ENCODE measurements around the gene CEP83.

CEP83 gene

DNA sequence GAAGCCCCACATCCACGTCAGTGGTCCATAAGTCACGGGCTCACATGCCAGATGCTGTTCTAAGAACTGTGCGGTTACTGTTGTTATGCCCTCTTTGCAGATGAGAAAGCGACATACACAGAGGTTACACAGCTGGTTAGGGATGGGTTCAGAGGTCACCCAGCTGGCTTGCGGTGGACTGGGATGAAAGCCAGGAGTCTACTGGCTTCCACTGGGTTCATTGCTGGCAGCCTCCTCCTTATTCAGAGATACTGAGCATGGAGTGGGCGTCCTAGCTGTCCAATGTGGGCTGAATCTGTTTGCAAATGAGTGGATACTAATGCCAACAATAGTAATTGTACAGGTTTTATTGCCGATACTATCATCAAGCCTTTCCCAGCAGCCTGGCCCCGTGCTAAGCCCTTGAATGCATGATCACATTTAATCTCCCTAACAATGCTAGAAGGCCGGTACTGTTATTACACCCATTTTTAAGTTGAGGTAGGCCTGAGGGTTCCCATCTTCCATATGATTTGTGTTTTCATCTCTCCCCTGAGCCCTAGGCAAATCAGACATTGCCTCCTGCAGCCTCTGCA lies 182.2 kb downstream of the CEP83 start:
- FAIRE-seq (no peak), DNase-seq (ENCODE audit: extremely low spot score, insufficient read length, low read depth) (no peak)

- DNase-seq (ENCODE audit: extremely low spot score, insufficient read length, low read depth), result no peak
- FAIRE-seq, result no peak
These were observed 182.9 kb downstream of the CEP83 start for GRCh38 chr12:94276725-94277124.

DNA sequence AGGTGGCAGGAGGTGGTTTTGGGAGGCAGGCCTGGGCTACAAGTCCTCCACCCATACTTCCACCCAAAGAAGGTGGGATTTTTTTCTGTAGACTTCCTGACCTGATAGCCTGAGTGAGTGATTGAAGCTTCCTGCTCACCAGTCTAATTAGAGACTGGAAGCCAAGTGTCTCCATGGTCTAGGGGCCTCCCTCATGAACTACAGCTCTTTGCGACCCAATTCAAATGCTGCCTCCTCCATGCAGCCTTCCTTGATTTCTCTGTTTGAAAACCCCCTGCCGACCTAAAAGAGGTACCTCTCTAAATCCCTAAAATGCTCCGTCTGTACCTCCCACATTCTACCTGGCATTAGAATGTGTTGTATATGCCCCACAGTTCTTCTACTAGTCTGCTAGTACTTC lies 186.4 kb downstream of the CEP83 start:
- no peak for DNase-seq (ENCODE audit: extremely low spot score, insufficient read length, low read depth)
- FAIRE-seq, result no peak

GRCh38 chr12:94272280-94272679 lies 187.4 kb downstream of the CEP83 start:
- FAIRE-seq (peak; percentile 24), DNase-seq (ENCODE audit: extremely low spot score, insufficient read length, low read depth) (no peak)

DNA sequence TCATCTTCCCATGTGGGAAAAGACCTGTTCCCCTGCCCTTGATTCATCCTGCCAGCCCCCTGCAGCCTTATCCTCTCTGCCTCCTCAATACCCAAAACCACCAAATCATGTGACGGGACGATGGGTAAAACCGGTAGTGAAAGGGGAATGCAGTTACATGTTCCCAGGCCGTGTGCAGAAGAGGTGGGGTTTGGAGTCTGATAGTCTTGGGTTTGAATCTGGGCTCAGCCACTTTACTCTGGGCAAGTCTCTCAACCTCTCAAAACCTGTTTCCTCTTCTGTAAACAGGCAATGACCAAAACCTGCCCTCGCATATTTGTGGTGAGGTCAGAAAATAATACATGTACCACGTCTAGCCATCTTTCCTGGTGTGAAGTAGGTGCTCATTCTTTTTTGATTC lies 188.3 kb downstream of the CEP83 start:
- FAIRE-seq, result peak; percentile 95
- DNase-seq (ENCODE audit: extremely low spot score, insufficient read length, low read depth), result no peak

- FAIRE-seq (peak; percentile 87), DNase-seq (ENCODE audit: extremely low spot score, insufficient read length, low read depth) (no peak)
These were observed 190.2 kb downstream of the CEP83 start for GRCh38 chr12:94269316-94269999.

GRCh38 chr12:94267921-94268471 lies 191.7 kb downstream of the CEP83 start:
- peak; percentile 82 for FAIRE-seq
- no peak for DNase-seq (ENCODE audit: extremely low spot score, insufficient read length, low read depth)

- FAIRE-seq (no peak), DNase-seq (ENCODE audit: extremely low spot score, insufficient read length, low read depth) (no peak)
These were observed 192.2 kb downstream of the CEP83 start for GRCh38 chr12:94267537-94267872.

- FAIRE-seq (peak; percentile 57), DNase-seq (ENCODE audit: extremely low spot score, insufficient read length, low read depth) (no peak)
These were observed 192.7 kb downstream of the CEP83 start for GRCh38 chr12:94266796-94267536.

DNA sequence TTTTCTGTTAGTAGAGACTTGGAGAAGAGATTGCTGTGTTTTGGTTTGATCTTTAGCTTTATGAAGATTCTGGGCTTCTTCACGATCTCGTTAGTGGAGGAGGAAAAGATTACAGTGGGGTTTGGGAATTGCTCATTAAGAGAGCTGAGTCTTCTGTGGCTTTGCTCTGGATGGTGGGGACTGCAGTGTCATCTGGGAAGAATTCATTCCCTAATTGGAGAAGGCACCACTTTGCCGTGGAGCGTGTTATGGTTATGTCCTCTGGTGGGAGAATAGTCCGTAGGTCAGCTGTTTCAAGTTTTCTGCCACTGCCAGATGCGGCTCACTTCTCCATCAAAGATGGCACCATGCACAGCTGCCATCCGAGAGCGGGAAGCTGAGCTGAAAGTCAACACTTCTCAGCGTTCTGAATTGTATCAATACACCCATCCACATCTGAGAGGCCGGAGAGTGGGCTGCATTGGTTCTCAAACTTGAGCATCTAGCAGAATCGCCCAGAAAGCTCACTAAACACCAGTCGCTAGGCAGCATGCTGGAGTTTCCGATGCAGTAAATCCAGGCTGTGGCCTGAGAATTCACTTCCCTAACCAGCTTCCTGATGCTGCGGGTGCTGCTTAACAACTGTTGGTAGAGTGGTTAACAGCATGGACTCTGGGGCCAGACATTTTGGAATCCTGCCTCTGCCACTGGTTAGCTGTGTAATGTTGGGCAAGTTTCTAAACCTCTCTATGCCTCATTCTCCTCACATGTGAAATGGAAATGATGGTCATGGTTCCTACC lies 193.5 kb downstream of the CEP83 start:
- FAIRE-seq (peak; percentile 36), DNase-seq (ENCODE audit: extremely low spot score, insufficient read length, low read depth) (no peak)

DNA sequence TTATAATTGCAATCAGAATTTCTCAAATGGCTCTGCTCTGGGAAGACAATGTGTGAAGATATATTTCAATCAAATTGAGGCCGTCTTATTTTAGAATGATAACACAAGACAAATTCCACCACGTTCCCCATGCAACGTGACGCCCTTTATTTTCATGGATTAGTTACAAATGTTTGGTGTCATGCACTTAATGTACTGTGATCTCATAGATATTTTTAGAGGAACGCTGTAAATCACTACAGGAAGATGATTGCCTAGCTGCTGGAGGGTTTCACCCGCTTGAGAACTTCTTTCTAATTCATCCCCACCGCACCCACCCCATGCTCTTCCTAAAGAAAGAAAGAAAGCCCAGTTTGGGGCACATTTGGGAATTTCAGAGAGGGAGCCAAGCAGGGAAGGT lies 194.1 kb downstream of the CEP83 start:
- DNase-seq (ENCODE audit: extremely low spot score, insufficient read length, low read depth) (no peak), FAIRE-seq (no peak)

- FAIRE-seq (no peak), DNase-seq (ENCODE audit: extremely low spot score, insufficient read length, low read depth) (no peak)
These were observed 194.8 kb downstream of the CEP83 start for GRCh38 chr12:94264736-94265485.

DNA sequence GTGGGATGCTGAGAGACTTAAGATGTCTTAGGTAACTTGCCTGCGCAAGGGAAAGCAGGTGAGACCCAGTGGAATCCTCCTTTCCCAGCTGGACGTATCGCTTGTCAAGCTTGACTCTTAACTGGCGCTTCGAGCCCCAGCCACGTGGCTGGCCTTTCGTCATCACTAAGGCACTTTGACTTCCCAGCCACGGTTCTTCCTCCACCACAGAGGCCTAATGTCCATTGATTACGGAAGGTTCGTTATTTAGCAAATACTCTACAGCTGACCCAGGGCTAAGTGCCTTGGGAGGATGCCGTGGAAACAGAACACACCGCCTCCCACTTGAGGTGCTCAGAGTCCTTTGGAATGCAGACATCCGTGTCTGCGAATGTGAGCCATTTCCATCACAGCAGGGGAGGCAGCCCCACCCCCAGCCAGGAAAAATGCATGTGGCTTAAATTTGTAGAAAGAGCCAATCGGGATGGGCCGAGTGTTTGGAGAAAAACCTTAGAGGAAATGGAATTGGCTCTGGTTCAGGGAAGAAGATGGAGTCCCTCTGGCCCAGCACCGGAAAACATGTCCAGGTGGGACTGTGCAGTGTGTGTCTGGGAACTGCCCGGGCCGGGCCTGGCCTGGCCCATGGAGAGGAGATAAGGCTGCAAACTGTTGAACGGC lies 195.6 kb downstream of the CEP83 start:
- DNase-seq (ENCODE audit: extremely low spot score, insufficient read length, low read depth) (no peak), FAIRE-seq (no peak)

GRCh38 chr12:94263011-94263811 lies 196.5 kb downstream of the CEP83 start:
- peak; percentile 86 for FAIRE-seq
- DNase-seq (ENCODE audit: extremely low spot score, insufficient read length, low read depth), result no peak

GRCh38 chr12:94262228-94263010 lies 197.2 kb downstream of the CEP83 start:
- DNase-seq (ENCODE audit: extremely low spot score, insufficient read length, low read depth) (peak; percentile 58), FAIRE-seq (no peak)

DNA sequence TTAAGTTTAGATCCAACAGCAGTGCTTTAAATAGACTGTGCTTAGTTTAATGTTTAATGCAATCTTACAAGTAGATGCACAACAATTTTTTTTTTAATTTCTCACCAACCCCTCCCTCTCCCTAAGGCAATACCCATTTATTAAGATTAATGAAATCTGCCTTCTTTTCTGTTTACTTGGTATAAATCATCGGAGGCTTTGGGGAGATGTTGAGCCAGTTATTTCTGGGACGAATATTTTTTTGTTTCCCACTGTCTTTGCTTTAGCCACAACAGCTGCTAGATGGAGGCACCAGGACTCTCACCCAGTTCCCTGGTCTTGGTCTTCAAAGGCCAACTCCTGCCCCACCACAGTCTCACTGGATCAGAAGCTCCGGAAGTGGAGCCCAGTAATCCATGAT lies 197.9 kb downstream of the CEP83 start:
- no peak for DNase-seq (ENCODE audit: extremely low spot score, insufficient read length, low read depth)
- peak; percentile 51 for FAIRE-seq

DNA sequence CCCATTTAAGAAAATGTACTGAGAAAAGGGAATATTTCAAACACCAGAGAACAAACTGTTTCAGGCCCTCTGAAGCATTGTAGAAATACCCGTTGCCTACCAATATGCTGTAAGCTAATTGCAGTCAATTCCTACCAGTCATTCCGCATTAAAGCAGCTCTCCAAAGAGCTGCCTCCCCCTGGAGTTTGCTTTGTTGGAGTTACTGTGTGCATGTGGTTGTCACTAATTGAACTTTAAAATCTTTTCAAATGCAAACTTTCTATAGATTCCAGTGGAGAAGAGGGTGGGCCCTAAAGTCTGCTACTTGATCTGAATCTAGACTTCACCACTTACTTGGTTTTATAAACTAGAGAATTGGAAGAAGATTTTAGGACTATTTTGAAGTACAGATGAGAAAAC lies 198.5 kb downstream of the CEP83 start:
- no peak for DNase-seq (ENCODE audit: extremely low spot score, insufficient read length, low read depth)
- FAIRE-seq, result no peak

DNA sequence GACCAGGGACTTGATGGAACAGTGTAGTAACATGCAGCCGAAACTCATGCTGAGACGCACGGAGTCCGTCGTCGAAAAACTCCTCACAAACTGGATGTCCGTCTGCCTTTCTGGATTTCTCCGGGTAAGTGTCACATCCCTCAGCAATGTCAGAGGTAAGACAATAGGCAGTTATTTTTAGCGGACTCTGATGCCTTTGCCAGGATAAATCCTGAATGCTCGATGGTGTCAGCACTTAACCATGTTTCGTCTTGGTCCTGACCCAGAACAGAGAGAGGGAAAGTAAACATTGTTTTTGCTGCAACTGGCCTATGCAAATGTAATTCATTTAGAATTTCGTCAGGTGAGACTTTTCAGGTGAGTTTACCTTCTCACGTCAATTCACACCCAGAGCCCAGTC lies 198.9 kb downstream of the CEP83 start:
- DNase-seq (ENCODE audit: extremely low spot score, insufficient read length, low read depth) (no peak), FAIRE-seq (peak; percentile 29)
